Activated naive CD8-positive, alpha-beta T cell treated with anti-CD3 and anti-CD28 coated beads for 36 hours (primary cell): ENCODE data around the gene CAPS. TPM values are rescaled to one million over a fixed set of nuclear protein-coding genes. Genes with fewer than 3 reads are reported as not detected.
"Not testable (repeated sequence)": the region's sequence is repeated elsewhere in the genome, so short reads cannot be mapped to it uniquely, and the experiment has no call there.

ENCODE experiments used
- DNase-seq: peaks from one replicate; pipeline ENCODE4 v3.0.0; 2021
- H3K27ac Mint-ChIP-seq: one replicate; pipeline ENCODE4 v1.8.0; 2022; ENCODE audit warnings: mild to moderate bottlenecking, moderate library complexity, mixed read lengths
- H3K27me3 Mint-ChIP-seq: one replicate; pipeline ENCODE4 v1.8.0; 2022; ENCODE audit warnings: mild to moderate bottlenecking, mixed read lengths
- H3K36me3 Mint-ChIP-seq: one replicate; pipeline ENCODE4 v1.8.0; 2021; ENCODE audit warnings: mild to moderate bottlenecking, mixed read lengths
- H3K4me1 Mint-ChIP-seq: one replicate; pipeline ENCODE4 v1.8.0; 2021; ENCODE audit warnings: mixed read lengths
- H3K4me3 Mint-ChIP-seq: one replicate; pipeline ENCODE4 v1.8.0; 2022; ENCODE audit warnings: mild to moderate bottlenecking, moderate library complexity, mixed read lengths
- H3K9me3 Mint-ChIP-seq: one replicate; pipeline ENCODE4 v1.8.0; 2022; ENCODE audit warnings: mixed read lengths
- total RNA-seq, 2 experiments: library from RNA; stranded (reverse); gene quantifications; one replicate each; pipeline ENCODE4 v1.2.3, GENCODE V29; 2021

Gene CAPS
- total RNA-seq, 2 experiments from 2014 or later, result 1.9 to 2.6 TPM

GRCh38 chr19:5883157-5883873 lies 30.7 kb upstream of the CAPS start:
- not testable (repeated sequence) for H3K27ac Mint-ChIP-seq, H3K4me1 Mint-ChIP-seq, H3K4me3 Mint-ChIP-seq, H3K36me3 Mint-ChIP-seq, DNase-seq, H3K9me3 Mint-ChIP-seq
- peaks cover 54% of the 10 kb centered on the region for H3K27me3 Mint-ChIP-seq

- peaks cover 55% of the 10 kb centered on the region for H3K27me3 Mint-ChIP-seq
- not testable (repeated sequence) for H3K4me1 Mint-ChIP-seq, H3K36me3 Mint-ChIP-seq, DNase-seq, H3K4me3 Mint-ChIP-seq, H3K9me3 Mint-ChIP-seq, H3K27ac Mint-ChIP-seq
Observed at GRCh38 chr19:5884065-5884811, 29.8 kb upstream of the CAPS start.

DNA sequence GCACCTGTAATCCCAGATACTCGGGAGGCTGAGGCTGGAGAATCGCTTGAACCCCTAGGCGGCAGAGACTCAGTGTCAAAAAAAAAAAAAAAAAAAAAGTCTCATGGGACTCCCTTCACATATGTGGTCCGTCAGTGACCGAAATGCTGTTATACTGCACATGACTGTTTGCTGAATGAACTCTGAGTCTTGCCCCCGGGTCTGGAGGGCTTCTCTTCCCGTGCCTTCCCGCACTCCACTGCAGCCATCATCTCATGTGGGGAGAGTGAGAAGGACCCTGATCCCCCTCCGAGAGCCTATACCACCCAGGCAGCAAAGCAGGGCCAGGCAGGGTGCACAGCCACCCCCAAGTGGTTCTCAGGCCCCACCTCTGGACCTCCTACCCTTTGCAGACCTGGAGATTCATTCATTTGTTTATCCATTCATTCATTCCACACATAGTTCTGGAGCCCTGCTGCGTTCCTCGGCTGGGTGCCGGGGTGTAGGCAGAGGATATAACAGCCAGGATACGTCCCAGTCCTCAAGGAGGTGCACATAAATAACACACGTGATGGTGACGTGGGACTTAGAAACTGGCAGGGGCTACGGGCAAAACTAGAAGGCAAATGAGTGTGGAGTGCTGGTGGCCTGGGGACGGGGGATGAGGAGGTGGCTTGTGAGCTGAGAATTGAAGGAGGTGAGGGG lies 24.6 kb upstream of the CAPS start:
- Mint-ChIP-seq H3K36me3 (no peaks in the 10 kb centered on the region), H3K27ac (no peak overlapping the region), H3K27me3 (peaks cover 56% of the 10 kb centered on the region), H3K9me3 (no peaks in the 10 kb centered on the region), H3K4me3 (no peak overlapping the region), H3K4me1 (peaks cover 2% of the 10 kb centered on the region)
- no peak for DNase-seq

DNA sequence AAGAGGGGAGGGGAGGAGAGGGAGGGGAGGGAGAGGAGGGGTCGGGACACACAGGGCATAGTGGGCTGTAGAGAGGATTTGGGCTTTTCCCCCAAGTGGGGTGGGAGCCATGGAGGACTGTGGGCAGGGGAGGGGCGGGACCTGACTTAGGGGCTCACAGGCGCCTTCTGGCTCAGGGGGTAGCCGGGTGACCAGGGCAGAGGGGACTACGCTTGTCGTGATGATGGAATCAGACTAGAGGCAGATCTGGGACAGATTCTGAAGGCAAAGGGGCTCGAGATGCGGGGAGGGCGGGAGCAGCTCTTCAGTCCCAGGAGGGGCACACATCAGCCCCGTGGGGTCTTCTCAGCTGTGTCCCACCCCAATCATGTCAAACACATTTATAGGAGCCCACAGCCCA lies 24.0 kb upstream of the CAPS start:
- Mint-ChIP-seq H3K36me3 (no peaks in the 10 kb centered on the region), H3K9me3 (no peaks in the 10 kb centered on the region), H3K27me3 (peaks cover 52% of the 10 kb centered on the region), H3K4me3 (no peak overlapping the region), H3K4me1 (peaks cover 2% of the 10 kb centered on the region), H3K27ac (no peak overlapping the region)
- DNase-seq, result no peak

- Mint-ChIP-seq H3K27me3 (peaks cover 48% of the 10 kb centered on the region), H3K9me3 (no peaks in the 10 kb centered on the region), H3K4me3 (no peak overlapping the region), H3K36me3 (peaks cover 3% of the 10 kb centered on the region), H3K4me1 (peaks cover 2% of the 10 kb centered on the region), H3K27ac (peak overlapping the region; percentile 29)
- DNase-seq, result no peak
Observed at GRCh38 chr19:5891572-5891937, 22.5 kb upstream of the CAPS start.

DNA sequence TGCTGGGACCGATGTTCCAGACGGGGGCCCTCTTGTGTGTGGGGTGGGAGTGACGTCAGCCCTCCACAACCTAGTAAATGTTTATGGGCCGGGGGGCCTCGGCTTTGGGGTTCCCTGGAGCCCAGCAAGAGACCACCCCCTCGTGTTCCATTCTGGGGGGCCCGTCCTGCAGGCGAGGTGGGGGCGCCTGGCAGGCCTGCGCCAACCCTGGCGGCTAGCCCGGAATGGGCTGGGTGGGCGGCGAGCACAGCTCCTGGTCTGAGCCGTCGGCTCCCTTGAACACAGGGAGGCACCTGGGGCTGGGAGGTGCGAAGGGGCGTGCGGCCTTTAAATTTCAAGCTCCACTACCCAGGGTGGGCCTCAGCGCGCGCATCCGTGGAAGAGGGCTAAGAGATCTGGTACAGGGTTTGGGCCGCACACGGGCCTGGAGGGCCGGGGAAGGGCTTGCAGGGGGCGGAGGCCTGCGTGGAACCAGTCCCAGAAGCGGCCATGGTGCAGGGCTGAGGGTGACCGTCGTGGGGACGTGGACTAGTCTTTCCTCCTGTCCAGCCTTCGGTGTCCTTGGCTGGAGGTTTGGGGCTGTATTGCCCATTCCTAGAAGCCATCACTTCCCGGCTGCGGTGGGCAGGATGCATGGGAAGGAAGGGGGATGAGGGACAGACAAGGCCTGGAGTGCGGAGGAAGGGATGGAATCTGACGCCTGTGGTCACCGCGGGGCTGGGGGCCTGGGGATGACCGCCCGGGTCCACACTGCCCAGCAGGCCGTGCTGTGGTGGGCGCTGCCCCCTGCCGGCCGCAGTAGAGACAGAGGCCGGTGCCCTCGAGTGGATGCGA lies 21.9 kb upstream of the CAPS start:
- peaks cover 2% of the 10 kb centered on the region for H3K4me1 Mint-ChIP-seq

GRCh38 chr19:5892772-5893275 lies 21.2 kb upstream of the CAPS start:
- no peak for DNase-seq
- H3K36me3 Mint-ChIP-seq, result peaks cover 3% of the 10 kb centered on the region
- H3K4me3 Mint-ChIP-seq, result no peak overlapping the region
- H3K4me1 Mint-ChIP-seq, result peaks cover 3% of the 10 kb centered on the region
- no peaks in the 10 kb centered on the region for H3K9me3 Mint-ChIP-seq
- H3K27me3 Mint-ChIP-seq, result peaks cover 42% of the 10 kb centered on the region
- H3K27ac Mint-ChIP-seq, result no peak overlapping the region

More for the DNA sequence above, 21.9 kb upstream of the CAPS start:
- peak; percentile 23 for DNase-seq
- H3K9me3 Mint-ChIP-seq, result no peaks in the 10 kb centered on the region
- no peak overlapping the region for H3K27ac Mint-ChIP-seq
- H3K27me3 Mint-ChIP-seq, result peaks cover 43% of the 10 kb centered on the region
- no peak overlapping the region for H3K4me3 Mint-ChIP-seq
- H3K36me3 Mint-ChIP-seq, result peaks cover 3% of the 10 kb centered on the region

GRCh38 chr19:5893296-5893903 lies 20.7 kb upstream of the CAPS start:
- Mint-ChIP-seq H3K27ac (no peak overlapping the region), H3K4me1 (peaks cover 4% of the 10 kb centered on the region), H3K27me3 (peaks cover 37% of the 10 kb centered on the region), H3K4me3 (no peak overlapping the region), H3K9me3 (no peaks in the 10 kb centered on the region), H3K36me3 (peaks cover 3% of the 10 kb centered on the region)
- no peak for DNase-seq

- no peak overlapping the region for H3K4me3 Mint-ChIP-seq
- H3K27ac Mint-ChIP-seq, result no peak overlapping the region
- H3K27me3 Mint-ChIP-seq, result peaks cover 30% of the 10 kb centered on the region
- peaks cover 4% of the 10 kb centered on the region for H3K4me1 Mint-ChIP-seq
- H3K9me3 Mint-ChIP-seq, result no peaks in the 10 kb centered on the region
- peaks cover 3% of the 10 kb centered on the region for H3K36me3 Mint-ChIP-seq
- no peak for DNase-seq
Observed at GRCh38 chr19:5893907-5894703, 19.9 kb upstream of the CAPS start.

DNA sequence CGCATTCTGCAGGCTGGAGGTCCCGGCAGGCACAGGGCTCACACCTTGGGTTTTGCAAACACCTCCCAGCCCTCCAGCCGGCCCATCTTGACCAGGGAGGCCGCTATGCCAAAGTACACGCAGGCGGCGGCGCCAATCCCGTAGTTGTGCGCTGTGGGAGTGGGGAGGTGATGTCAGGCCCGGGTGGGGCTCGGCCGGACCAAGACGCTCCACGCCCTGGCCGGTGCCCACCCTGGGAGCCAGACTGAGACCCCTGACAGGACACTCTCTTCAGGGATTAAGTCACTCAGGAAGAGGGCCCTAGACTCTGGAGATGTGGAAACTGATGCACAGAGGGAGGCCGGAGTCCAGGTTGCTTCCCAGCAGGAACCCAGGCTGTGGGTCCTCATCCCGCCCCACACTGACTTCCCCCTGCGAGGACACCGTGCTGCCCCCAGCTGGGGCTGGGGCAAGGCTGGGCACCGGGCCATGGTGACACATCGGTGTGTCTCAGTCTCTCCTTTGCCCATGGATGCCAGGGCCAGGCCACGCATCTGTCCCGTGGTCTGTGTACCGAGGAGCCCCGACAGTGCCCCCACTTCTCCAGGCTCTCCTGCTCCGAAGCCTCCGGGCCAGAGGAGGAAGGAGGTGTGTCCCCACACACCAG lies 19.2 kb upstream of the CAPS start:
- peaks cover 22% of the 10 kb centered on the region for H3K27me3 Mint-ChIP-seq
- H3K36me3 Mint-ChIP-seq, result peaks cover 4% of the 10 kb centered on the region
- peaks cover 6% of the 10 kb centered on the region for H3K4me1 Mint-ChIP-seq
- no peaks in the 10 kb centered on the region for H3K9me3 Mint-ChIP-seq
- no peak overlapping the region for H3K27ac Mint-ChIP-seq
- no peak for DNase-seq
- H3K4me3 Mint-ChIP-seq, result no peak overlapping the region

- no peaks in the 10 kb centered on the region for H3K9me3 Mint-ChIP-seq
- H3K27me3 Mint-ChIP-seq, result peaks cover 17% of the 10 kb centered on the region
- H3K4me1 Mint-ChIP-seq, result peaks cover 12% of the 10 kb centered on the region
- DNase-seq, result no peak
- H3K27ac Mint-ChIP-seq, result no peak overlapping the region
- no peak overlapping the region for H3K4me3 Mint-ChIP-seq
- H3K36me3 Mint-ChIP-seq, result peaks cover 10% of the 10 kb centered on the region
Observed at GRCh38 chr19:5895409-5895808, 18.6 kb upstream of the CAPS start.

DNA sequence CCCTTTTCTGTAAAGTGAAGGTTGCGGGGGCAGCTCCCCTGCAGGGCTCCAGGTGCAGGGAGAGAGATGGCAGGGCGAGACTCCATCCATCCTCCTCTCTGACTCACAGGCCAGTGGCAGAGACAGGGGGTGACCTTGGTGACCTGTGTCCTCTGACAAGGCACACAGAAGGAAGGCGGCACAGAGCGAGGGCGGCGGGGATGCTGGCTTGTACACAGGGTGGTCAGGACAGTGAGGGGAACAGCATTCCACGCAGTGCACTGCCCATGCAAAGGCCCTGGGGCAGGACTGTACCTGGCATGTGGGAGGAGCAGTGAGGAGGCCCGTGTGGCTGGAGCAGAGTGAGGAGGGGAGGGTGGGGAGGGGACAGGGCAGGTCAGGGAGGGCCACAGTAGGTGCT lies 18.2 kb upstream of the CAPS start:
- H3K36me3 Mint-ChIP-seq, result peaks cover 11% of the 10 kb centered on the region
- H3K4me3 Mint-ChIP-seq, result no peak overlapping the region
- H3K4me1 Mint-ChIP-seq, result peaks cover 12% of the 10 kb centered on the region
- no peak for DNase-seq
- H3K9me3 Mint-ChIP-seq, result no peaks in the 10 kb centered on the region
- H3K27ac Mint-ChIP-seq, result no peak overlapping the region
- peaks cover 12% of the 10 kb centered on the region for H3K27me3 Mint-ChIP-seq

DNA sequence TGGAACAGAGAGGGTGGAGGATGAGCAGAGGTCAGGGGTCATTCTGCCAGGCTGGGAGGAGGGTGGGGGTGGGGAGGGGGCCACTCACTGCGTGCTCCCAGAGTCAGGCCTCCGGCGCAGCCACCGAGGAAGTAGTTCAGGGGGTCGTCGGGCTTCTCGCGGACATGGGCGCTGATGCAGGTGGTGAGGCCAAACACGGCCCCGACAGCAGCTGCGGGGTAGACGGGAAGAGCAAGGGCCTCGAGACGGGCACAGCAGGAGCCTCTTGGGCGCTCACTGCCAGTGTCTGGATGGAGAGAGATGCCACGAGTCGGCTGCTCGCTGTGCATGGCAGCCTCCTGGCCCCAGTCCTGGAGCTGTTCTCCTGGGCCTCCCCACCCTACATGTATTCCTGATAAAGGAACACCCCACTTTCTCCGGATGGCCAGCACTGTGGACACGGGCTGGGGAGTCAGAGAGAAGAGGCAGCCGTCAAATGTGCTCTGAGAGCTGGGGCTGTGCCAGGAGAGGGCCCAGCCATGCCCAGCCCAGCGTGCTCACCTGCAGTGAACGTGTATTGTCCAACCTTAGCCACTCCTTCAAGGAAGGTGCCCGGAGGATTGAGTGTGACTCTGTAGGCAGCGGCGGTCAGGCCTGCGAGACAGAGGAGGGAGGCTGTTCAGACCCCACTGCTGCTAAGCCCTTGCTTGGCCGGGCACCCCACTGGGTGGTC lies 17.5 kb upstream of the CAPS start:
- DNase-seq, result no peak
- Mint-ChIP-seq H3K4me1 (peaks cover 18% of the 10 kb centered on the region), H3K27ac (no peak overlapping the region), H3K36me3 (peaks cover 15% of the 10 kb centered on the region), H3K27me3 (peaks cover 6% of the 10 kb centered on the region), H3K9me3 (no peaks in the 10 kb centered on the region), H3K4me3 (no peak overlapping the region)
